COR-L47 (cell line): ENCODE data around the gene TTLL10.

ENCODE experiments used
- DNase-seq: peaks from one replicate; lab custom pipeline; 2025; lab: John Stamatoyannopoulos, UW

Gene TTLL10

DNA sequence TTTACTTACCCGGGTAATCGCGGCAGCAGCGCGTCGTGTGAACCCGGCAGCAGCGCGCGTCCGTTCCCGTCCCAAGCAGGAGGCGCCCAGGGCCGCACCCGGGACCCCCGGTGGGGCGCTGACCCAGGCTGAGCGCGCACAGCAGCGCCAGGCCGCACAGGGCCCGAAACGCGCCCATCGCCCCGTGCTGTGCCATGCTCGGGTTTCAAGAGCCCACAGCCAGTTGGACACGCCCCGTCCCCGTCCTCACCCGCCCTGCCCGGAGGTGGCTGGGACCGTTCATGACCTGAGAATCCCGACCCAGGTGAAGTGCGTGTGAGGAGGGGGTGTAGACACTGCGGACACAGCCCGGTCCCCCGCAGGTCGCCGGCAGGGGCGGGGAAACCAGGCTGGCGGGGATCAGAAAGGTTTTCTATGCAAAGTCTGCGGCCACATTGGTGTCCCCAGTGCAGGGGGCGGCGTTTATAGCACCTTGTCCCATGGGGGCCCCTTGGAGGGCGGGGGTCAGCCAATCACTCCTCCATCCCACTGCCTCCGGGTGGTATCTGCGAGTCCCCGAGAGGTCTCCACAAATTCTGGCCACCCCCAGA is 32.8 kb downstream of the TTLL10 start, which contains the start of gene TNFRSF18:
TNFRSF18 (minus strand) TSS at position 217 of the 590 bp plus-strand sequence; CDS start at position 196, 21 bp downstream.
- no peak for DNase-seq

GRCh38 chr1:1206966-1207531 is 33.4 kb downstream of the TTLL10 start:
- no peak for DNase-seq

DNA sequence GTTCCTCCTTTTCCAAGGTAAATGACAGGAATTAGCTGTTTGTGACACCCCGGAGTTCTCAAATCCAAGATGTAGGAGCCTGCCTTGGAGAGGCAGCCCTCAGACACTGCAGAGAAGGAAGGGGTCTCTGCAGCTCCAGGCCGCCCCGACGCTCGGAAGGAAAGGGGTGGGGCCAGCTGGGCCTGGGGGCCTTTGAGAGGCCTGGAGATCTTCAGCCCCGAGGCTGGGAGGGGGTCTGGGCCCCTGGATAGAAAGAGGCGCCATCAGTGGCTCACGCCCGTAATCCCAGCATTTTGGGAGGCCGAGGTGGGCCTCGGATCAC is 33.9 kb downstream of the TTLL10 start:
- DNase-seq, result no peak

DNA sequence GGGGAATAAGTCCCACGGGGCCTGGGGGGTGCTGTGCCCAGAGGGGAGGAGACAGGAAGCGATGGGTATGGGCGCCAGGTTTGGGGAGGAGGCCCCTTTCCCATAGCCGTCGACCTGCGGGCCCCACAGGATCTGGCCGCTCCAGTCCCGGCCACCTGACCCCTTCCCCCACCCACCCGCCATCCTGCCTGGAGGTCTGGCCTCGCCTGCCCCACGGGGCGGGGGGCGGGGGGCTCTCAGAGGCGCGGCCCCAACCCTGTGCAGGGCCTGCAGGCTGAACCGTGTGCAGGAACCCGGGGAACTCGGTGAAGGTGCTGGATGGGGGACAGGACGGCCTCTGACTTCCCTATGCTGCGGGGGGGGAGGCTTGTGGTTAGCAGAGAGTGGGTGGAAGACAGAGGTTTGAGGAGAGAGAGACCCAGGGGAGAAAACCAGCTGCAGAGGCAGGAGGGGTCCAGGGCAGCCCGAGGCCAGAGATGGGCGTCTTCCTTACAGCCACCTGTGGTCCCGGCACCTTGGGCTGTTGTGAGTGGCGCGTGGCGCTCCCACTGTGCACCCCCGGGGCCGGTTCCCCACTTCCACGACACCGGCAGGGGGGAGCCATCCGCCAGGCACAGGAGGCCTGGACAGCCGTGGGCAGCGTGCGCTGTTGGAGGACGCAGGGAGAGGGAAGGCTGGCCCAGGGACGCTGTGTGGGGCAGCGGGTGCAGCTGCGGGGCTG is 35.2 kb downstream of the TTLL10 start:
- no peak for DNase-seq

- no peak for DNase-seq
These were observed 37.3 kb downstream of the TTLL10 start for GRCh38 chr1:1210726-1211540.

DNA sequence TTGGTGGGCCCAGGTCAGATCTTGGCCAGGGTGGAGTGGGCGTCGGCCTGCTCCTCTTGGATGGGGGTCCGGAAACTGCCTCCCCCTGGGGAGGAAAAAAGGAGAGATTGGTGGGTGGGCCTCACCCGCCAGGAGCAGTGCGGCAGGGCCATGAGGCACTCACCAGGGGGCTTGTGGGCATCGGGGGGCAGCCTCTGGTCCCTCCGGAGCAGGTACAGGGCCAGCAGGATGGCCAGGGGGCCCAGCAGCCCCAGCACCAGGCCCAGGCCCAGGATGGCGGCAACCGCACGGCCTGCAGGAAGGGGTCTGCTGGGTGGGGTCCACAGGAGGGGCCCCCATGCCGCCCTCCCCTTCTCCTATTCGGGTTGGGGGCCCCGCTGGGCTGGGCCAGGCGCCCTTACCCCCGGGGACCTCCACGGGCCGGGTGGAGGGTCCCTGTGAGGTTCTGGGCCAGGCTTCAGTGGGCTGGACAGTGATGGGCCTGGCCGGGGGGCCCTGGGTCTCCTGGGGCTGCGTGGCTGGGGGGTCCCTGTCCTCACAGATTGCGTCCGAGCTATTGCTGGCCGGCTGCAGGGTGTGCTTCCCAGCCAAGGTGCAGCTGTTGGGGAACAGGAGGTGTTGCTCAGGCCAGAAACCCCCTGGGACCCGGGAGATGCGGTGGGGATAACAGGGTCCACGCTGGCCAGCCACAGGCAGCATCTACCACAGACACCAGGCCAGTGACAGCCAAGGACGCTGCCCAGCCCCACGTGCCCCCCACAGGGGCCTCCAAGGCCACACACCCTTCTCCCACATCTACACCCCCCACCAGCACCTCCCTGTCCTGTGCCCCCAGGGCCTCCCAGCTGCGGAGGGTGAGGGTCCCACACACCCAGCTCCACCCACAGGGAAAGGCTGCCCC is 38.1 kb downstream of the TTLL10 start:
- DNase-seq, result no peak

DNA sequence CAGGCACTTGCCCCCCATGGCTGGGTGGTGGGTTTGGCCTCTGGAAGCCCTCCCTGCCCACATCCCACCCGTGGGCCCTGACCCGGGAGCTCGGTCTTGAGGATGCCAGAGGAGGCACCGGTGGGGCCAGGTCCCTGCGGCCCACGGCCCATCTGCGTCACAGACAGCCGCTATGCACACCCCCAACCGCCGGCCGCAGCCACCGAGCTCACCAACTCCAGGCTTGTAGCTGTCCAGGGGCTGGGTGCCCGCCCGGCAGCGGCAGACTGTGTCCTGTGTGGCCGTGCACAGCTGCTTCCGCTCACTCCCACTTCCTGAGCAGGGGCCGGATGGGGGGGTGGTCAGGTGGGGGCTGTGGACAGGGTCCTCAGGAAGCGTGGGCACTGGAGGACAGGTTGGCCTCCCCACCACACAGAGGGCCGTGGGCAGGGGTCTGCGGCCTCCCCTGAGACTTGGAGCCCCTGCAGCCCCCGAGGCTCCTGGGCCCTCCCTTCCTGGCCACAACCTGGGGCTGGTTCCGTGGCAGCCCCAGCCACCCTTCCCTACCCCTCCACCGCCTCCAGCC is 39.2 kb downstream of the TTLL10 start:
- no peak for DNase-seq

- DNase-seq, result no peak
These were observed 39.9 kb downstream of the TTLL10 start, which contains the start of gene TNFRSF4 for GRCh38 chr1:1213345-1214265. Gene TNFRSF4 (minus strand): TSS chr1:1214153. CDS start chr1:1214127, 26 bp downstream.

- no peak for DNase-seq
These were observed 41.5 kb downstream of the TTLL10 start for GRCh38 chr1:1215080-1215676.

DNA sequence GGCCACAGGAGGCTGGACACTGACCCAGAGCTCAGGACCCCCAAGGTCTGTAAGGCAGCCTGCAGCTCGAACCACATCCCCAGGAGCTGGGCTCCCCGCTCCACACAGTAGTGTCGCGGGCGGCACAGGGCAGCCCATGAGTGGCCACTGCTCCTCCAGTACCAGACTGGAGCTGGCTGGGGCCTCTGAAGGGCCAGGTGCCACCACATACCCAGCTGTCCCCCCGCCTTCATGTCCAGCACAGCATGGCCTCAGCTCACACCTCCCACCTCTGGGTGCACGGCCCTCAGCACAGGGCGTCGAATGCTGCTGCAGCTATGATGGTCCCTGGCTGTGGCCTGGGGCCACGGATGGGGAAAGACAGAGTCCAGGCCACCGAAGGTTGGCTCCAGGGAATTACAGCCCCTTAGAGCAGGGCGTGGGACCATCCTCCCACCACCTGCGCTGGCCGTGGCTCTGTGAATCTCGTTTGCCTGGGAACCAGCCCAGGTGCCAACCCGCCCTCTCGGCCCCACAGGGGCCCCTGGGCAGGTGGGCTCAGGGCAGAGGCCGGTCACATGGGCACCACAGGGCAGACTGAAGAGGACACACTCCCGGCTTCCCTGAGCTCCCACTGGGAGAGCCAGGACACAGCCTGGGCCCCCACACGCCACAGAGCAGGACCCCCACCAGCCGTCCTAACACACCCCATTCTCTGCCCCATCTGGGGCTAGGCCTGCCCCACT is 42.4 kb downstream of the TTLL10 start:
- DNase-seq, result no peak

GRCh38 chr1:1216770-1217620 is 43.3 kb downstream of the TTLL10 start:
- DNase-seq, result no peak

- DNase-seq, result no peak
These were observed 44.2 kb downstream of the TTLL10 start for GRCh38 chr1:1217621-1218523.

DNA sequence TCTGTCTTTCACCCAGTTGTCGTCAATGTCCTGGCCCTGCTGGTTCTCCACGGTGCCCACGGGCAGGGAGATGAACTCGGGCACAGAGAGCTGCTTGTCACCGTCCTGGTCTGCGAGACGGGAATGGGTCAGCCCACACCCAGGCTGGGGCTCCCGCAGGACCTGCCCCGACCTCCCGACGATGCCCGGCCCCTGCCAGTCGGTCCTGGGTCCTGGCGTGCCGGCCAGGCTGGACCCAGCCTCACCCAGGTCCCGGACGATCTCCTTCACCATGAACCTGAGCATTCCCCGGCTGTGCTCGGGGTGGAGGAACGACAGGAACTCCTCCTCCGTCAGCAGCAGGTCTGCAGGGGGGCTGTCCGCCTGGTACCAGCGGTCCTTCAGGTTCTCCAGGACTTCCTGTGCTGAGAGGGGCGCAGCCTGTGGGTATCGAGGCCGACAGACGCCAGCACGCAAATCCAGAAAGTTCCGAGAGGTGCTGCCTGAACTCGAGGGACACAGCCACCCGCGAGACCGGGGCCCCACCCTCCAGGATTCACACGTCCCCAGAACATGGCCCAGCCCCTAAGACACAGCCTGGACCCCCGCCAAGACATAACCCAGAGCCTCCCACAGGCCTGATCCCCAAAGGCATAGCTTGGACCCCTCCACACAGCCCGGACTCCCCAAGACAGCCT is 45.0 kb downstream of the TTLL10 start:
- DNase-seq, result no peak

- DNase-seq, result no peak
These were observed 45.7 kb downstream of the TTLL10 start for GRCh38 chr1:1219341-1219740.

DNA sequence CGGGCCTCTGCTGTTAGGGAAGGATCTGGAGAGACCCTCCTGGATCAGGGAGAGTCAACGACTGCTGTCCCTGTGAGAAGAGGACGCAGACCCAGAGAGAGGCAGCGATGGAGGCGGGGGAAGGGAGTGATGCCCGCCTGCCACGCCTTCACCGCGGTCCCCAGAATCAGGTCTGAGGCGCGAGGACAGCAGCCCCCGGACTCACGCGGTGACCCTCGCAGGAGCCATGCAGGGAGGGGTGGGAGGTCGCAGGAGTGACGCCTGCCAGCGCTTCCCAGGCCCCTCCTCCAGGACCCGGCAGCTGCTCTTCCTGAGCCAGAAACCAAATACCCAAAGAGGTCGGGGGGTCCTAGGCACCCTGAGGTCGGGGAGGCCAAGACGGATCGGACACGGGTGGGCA is 46.5 kb downstream of the TTLL10 start:
- no peak for DNase-seq

- DNase-seq, result no peak
These were observed 48.4 kb downstream of the TTLL10 start for GRCh38 chr1:1221887-1222574.
